Embryonic facial prominence (tissue), 1 donor: ENCODE measurements around the gene GAREM1.

Source experiments
- DNase-seq: peaks from one replicate; pipeline ENCODE4 v3.0.0-alpha.2; 2016; ENCODE audit errors: extremely low spot score

GAREM1 gene

GRCh38 chr18:32459361-32460101, 11.2 kb downstream of the GAREM1 start:
- no peak for DNase-seq

GRCh38 chr18:32455361-32455760, 15.3 kb downstream of the GAREM1 start:
- DNase-seq = no peak

GRCh38 chr18:32454593-32454992, 16.1 kb downstream of the GAREM1 start:
- no peak for DNase-seq

- DNase-seq = no peak
Observed at GRCh38 chr18:32450874-32451273, 19.8 kb downstream of the GAREM1 start.

- DNase-seq = no peak
Observed at GRCh38 chr18:32450026-32450691, 20.5 kb downstream of the GAREM1 start.

- DNase-seq = no peak
Observed at GRCh38 chr18:32446780-32447179, 23.9 kb downstream of the GAREM1 start.

- no peak for DNase-seq
Observed at GRCh38 chr18:32445846-32446245, 24.8 kb downstream of the GAREM1 start.

- DNase-seq = no peak
Observed at GRCh38 chr18:32443706-32444215, 26.9 kb downstream of the GAREM1 start.

- no peak for DNase-seq
Observed at GRCh38 chr18:32443033-32443705, 27.5 kb downstream of the GAREM1 start.

GRCh38 chr18:32442575-32442974, 28.1 kb downstream of the GAREM1 start:
- DNase-seq = no peak

GRCh38 chr18:32441533-32441932, 29.1 kb downstream of the GAREM1 start:
- DNase-seq = no peak

GRCh38 chr18:32440518-32440917, 30.2 kb downstream of the GAREM1 start:
- no peak for DNase-seq

- DNase-seq = no peak
Observed at GRCh38 chr18:32439802-32440201, 30.9 kb downstream of the GAREM1 start.

GRCh38 chr18:32439241-32439640, 31.4 kb downstream of the GAREM1 start:
- DNase-seq = no peak

GRCh38 chr18:32438173-32438572, 32.5 kb downstream of the GAREM1 start:
- no peak for DNase-seq

- DNase-seq = no peak
Observed at GRCh38 chr18:32437100-32437834, 33.4 kb downstream of the GAREM1 start.

GRCh38 chr18:32435631-32436500, 34.8 kb downstream of the GAREM1 start:
- DNase-seq = no peak

GRCh38 chr18:32431753-32432152, 38.9 kb downstream of the GAREM1 start:
- DNase-seq = no peak

GRCh38 chr18:32429402-32429801, 41.3 kb downstream of the GAREM1 start:
- DNase-seq = no peak

- no peak for DNase-seq
Observed at GRCh38 chr18:32427084-32427900, 43.4 kb downstream of the GAREM1 start.
